Suppressor macrophage treated with lipopolysaccharide for 1 hour (primary cell): ENCODE results near the gene FAM124A.

Source experiments
- DNase-seq, 3 donors: peaks; one replicate each; pipeline ENCODE4 v3.0.0-alpha.2; 2020 to 2022

FAM124A gene

DNA sequence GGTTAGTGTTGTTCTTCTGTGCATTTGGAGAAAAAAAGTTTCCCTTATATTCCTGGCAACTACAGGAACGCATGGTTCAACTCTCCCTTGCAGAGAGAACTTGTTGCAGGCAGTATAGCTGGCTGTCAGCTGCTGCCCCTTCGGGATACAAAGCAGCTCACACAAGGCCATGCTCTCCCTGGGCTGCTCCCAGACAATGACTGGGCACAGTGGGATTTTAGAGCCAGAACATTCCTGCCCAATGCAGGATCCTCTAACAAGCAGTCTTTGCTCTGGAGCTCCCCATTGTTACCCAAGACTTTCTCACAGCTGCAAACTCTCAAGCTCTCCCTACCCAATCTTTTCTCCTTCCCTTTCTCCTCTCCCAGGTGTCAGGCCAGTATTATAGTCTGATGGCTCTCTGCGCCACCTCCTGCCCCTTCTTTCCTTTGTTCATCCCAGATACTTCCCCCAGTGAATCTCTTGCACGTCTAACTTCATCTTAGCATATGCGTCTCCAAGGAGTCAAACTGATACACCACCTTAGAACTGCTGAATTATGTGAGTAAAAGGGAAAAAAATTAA is 89.8 kb downstream of the FAM124A start:
- no peak for DNase-seq

DNA sequence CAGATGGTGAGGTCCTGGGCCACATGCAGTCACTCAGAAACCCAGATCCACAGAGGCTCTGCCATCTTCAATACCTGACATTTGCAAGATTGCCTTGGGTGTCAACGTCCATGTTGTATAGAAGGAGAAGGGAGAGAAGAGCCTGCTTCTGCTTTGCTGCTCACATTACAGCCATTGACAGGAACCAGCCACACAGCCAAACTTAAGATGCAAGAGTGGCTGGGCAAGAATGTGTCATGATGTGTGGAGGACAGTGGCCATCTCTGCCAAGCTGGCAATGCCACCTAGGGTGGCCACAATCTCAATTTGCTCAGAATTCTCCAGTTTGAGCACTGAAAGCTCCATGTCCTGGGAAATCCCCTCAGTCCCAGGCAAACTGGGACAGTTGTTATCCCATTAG is 91.4 kb downstream of the FAM124A start:
- DNase-seq: no peak

DNA sequence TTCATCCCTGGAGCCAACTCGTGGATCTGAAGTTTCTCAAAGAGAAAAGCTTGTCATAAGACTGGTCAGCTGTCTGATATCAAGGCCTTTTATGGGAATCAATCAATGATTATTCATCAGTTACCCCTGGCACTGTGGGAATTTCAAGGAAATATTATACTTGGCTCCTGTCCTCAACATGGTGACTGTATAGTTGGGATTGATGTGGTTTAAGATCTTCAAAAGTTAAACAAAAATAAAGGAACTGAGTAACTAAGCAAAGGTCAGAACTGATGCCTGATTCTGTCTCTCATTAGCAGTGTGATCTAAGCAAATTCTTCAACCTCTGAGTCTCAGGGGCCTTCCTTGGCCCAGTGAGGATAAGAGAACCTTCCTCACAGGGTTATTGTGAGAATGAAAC is 95.1 kb downstream of the FAM124A start:
- no peak for DNase-seq

DNA sequence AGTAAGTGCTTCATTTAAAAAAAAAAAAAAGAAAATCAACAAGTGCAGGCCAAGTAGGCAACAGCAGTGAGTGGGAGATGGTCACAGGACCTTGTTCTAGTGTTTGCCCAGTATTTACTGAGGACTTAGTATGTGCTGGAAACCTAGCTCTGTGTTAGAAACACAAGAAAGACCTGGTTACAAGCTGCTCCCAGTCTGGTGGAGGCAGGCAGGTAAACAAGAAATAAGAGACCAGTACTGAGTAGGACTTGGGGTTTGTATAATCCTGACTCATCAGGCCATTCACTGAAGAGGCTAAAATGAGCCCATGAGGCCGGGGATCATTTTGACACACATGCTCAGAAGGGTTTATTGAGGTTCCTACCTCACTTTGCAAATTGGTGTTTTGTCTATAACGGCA is 95.8 kb downstream of the FAM124A start:
- DNase-seq: no peak

DNA sequence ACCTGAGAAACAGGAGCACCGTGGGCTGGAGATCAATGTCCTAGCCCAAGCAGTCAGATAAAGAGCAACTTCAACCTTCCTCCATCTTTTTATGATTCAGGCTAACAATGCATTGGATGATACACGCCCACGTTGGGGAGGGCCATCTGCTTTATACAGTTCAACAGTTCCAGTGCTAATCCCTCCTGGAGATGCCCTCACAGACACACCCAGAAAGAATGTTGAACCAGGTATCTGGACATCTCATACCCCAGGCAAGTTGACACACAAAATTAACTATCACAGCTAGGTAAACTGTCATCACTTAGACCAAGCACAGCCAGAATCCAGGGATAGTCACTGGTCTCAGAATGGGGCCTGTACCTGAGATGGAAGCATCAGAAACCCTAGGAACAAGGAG is 96.7 kb downstream of the FAM124A start:
- no peak for DNase-seq

DNA sequence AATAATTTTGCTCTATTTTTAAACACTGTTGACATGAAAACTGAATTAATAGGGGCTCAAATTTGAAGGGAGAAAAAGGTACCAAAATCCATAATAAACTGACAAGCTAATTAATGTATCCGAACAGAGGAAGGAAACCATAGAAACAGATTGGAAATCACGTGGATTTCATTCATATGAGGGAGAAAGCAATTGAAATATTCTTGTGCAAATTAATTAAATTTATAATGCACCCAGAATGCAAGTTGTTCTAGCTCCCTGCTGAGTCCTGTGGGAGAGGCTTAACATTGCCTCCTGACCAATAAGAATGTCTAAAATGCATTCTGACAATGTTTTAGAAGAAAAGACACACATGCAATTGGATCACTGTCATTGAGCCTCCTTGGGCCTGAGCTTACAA is 99.6 kb downstream of the FAM124A start:
- no peak for DNase-seq

DNA sequence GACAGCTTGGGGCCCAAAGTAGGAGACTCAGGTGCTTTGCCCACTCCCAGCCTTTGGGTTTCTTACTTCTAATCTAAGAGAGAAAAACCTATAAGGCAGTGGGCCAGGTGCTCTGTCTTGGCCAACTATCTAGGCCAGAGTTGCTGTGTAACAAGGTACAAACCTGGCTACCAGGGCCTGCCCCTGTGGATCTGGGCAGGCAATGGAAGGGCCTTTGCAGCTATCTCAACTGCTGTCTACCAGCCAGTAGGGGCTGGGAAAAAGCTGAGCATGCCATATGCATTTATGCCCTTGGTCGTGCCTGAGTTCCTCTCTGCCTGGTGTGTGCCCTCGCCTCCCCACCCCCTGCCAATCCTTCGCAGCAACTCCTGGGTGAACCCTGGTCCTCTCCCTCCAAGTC is 100.6 kb downstream of the FAM124A start:
- no peak for DNase-seq

DNA sequence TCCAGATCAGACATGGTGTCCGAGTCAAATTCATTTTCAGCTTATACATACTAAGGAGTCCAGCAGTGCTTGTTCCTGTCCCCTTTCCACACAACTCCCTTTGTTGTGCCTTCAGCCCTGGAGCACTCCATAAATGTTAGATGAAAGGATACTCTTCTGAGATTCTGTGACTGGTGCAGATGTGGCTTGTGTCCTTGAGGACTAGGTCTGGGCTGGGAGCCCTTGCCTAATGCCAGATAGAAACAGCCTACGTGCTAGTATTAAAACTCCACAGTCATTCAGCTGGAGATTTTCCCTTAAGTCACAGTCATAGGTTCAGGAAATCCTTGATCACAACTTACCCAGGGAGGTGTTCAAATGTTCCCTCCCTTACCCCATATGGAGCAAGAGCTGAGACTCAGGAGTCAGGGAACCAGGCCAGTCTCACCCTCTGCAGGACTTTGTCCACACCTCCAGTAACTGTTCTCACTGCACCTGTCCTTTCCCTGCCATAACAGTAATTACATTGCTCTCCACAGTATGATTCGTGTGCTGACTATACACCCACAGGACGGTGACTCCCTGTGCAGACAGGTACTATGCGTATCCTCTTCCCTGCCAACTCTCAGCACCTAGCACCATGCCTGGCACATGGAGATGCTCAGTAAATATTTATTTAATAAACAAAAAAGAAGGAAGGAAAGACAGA is 101.8 kb downstream of the FAM124A start:
- DNase-seq: no peak

DNA sequence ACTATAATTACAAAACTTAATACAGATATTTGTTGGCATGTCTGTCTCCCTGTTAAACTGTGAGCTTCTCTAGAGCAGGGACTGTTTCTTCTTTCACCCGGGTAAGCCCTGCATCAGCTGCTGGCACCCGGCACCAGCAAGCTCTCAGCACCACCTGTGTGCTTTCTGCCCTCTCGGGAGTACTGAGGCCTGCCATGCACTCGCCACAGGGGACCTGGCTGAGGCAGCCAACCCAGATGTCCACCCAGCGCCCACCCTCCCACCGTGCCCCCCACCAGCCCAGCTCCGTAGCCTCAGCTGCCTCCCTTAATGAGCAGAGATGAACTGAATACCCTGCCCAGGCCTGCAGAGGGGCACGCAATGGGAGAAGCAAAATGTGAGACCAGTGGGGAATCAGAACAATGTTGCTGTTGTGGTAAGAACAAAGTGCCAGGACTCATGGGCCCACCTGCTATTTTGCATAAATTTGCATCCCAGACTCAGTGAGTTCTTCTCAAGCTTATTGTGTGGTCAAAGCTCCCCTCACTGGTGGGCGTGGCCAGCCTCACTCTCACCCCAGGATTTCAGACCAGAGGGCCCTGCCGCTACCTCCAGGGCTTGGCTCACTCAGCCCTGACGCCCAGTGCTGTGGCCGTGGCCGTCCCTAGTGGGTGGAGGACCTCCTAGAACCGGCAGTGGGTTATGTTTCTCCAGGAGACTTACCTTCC is 102.7 kb downstream of the FAM124A start:
- no peak for DNase-seq

DNA sequence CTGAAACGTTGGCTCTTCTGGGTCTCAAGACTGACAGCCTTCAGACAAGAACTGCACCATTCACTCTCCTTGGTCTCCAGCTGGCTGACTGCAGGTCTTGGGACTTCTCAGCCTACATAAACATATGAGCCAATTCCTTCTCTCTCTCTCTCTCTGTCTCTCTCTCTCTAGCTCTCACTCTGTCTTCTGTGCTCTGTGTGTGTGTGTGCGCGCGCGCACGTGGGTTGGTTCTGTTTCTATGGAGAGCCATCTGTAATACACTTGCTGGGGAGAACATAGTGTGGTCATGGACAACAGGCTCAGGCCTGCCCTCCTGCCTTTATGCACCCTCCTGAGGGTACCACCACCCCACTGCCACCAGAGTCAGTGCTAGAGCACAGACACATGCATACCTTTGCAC is 103.6 kb downstream of the FAM124A start:
- no peak for DNase-seq

DNA sequence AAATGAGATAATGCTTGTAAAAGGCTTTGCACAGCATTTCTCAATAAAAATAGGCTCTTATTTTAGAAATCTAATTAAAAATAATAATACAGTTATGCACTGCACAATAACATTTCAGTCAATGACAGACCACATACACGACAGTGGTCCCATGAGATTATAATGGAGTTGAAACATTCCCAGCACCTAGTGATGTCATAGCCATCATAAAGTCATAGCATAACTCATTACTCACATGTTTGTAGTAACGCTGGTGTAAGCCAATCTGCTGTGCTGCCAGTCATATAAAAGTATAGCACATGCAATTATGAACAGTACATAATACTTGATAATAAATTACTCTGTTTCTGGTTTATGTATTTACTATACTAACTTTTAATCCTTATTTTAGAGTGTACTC is 104.6 kb downstream of the FAM124A start:
- DNase-seq: peak in 1 of 3 donors; percentile 10

DNA sequence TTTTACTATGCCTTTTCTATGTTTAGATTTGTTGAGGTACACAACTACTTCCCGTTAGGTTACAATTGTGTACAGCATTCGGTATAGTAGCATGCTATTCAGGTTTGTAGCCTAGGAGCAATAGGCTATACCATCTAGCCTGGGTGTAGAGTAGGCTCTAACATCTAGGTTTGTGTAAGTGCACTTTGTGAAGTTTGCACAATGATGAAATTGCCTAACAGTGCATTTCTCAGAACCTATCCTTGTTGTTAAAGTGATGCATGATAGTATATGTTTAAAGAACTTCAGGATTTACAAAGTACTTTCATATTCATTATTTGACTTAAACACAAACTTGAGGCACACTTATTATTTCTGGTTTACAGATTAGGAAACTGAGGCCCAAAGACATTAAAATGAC is 105.8 kb downstream of the FAM124A start:
- no peak for DNase-seq

DNA sequence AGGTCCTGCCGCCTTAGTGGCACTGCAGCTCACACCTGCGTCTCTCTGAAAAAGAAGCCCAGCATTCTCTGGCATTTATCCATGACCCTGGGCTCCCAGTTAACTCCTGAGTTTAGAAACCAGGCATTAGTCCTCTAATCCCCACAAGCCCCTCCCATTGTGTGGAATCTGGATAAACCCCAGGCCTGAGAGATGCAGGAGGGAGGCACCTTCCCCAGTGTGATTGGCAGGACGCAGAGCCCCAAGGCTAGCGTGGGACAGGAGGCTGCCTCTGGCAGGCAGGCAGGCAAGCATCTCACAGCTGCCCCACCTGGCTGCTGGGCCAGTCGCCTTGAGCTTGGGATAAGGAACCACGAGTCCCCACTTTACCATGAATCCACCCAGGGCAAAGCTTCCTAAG is 106.3 kb downstream of the FAM124A start:
- DNase-seq: no peak

DNA sequence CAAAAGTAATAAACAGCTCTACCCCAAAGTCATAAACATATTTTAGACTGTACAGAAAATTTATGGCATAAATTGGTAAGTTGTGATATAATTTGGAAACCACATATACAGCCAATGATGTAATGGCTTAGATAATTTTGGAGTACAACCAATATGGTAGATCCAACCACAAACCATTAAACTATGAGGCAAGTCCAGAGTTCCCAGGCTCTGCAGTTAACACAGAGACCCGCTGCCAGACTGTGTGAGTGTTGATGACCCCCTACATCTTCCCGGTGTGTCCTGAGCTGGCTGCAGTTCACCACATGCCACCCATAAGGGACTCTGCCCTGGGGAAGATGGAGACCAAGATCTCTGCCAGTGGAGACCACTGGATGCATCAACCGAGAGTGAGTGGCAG is 107.4 kb downstream of the FAM124A start:
- DNase-seq: peak in 1 of 3 donors; percentile 8

DNA sequence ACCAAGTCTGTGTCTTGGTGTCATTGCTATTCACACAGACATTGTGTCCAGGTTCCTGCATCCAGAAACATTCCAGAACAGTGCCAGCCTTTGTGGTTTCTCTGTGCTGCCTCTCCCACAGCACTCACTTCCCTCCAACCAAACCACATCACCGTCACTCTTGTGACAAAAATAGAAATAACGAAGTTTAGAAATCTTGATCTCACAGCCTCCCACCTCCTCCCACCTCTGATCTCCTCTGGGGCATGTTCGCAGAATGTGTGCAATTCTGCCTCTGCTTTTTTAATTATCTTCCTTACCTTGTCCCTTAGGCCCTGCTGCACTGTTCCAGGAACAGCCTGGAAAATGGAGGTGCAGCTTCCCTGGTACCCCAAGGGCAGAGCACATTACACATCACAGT is 108.6 kb downstream of the FAM124A start:
- peak; percentile 79 to 86 (median 82) for DNase-seq

DNA sequence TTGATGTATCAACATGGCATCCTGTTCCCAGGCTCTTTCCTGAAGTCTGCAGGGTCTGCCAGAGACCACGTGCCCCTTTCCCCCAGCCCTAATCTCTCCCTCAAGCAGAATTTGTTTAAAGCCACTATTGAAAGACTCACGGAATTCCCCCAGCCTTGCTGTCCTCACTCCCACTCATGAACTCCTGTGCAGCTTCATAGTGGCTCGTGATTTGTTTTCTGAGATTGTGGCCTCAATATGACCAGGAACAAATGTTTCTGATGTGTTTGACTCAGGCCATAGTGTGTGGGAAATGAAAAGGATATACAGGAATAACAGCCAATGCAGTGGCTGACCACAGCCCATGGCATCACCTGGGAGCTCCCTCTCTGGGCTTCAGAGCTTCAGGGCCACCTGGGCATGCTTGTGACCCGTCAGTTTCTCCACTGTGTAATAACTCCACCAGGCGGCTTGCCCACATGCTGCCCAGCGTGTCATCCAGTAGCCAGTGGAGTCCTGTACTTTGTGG is 109.2 kb downstream of the FAM124A start:
- DNase-seq: peak; percentile 63 to 74 (median 73)

DNA sequence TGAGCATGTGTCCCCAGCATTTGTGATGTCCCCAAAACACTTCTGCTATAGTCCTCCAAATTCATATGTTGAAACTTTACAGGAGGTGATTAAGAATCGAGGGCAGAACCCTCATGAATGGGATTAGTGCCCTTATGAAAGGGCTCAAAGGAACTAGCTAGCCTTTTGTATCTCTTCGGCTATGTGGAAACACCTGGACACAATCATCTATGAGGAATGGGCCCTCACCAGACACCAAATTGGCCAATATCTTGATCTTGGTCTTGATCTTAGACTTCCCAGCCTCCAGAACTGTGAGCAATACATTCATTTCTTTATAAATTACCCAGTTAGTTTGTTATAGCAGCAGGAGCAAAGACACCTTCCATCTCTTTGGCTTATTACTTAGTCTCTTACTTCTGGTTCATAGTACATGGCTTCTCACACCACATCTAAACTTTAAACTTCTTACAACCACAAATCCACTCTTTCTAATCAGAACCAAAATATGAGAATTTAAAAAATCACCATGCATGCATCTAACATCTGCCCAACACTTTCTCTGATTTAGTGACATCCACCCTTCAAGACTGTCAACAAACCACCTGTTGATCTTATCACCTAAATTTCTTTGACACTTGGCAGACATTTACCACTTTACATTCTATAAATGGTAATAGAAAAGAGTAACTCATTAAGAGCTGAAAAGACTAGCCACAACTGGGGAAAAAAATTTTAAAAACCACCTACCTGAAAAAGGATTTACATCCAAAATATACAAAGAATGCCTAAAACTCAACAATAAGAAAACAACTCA is 110.6 kb downstream of the FAM124A start:
- no peak for DNase-seq

DNA sequence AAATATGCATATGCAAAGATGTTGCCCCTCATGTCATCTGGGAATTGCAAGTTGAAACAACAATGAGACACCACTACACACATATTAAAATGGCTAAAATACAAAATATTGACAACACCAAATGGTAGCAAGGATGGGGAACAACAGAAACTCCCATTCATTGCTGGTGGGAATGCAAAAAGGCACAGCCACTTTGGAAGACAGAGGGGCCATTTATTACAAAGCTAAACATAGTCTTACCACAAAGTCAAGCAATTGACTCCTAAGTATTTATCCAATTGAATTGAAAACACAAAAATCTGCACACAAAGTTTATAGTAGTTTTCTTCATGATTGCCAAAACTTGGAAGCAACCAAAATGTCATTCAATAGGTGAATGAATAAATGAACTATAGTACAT is 111.2 kb downstream of the FAM124A start:
- DNase-seq: no peak

DNA sequence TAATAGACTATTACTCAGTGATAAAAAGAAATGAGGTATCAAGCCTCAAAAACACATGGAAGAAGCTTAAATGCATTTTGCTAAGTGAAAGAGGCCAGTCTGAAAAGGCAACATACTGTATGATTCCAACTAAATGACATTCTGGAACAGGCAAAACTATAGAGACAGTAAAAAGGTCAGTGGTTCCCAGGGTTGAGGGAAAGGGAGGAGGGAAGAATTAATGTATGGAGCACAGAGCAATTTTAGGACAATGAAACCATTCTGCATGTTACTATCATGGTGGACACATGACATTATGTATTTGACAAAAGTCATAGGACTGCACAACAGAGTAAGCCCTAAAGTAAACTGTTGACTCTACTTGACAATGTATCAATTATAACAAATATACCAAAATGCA is 111.6 kb downstream of the FAM124A start:
- DNase-seq: no peak
